ENCODE measurements around the gene HDAC9.

DNA sequence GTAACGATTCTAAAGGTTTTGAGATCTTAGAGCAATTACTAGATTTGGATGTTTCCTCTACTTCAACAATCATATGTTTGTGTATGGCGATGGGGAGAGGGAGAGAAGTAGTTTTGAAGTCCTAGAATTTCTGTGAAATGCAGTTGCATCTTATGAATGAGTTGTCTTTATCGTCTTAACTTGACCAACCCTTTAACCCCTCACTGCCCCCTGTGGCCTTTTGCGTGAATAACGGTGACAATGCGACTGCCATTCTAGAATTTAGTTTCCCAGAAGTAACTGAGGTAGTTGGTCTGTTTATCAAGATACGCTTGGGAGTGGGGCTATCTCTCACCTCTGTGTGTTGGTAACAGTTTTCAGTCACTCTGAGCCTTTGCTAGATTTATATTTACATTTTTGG, 204.6 kb downstream of the HDAC9 start:
- TF ChIP-seq POLR2AphosphoS5 (IDR thresholded peaks at IDR 0.05; ENCODE audit: insufficient read depth in 1 of 2, low read depth in 1 of 2): no peak
- TF ChIP-seq, protein P1, sequence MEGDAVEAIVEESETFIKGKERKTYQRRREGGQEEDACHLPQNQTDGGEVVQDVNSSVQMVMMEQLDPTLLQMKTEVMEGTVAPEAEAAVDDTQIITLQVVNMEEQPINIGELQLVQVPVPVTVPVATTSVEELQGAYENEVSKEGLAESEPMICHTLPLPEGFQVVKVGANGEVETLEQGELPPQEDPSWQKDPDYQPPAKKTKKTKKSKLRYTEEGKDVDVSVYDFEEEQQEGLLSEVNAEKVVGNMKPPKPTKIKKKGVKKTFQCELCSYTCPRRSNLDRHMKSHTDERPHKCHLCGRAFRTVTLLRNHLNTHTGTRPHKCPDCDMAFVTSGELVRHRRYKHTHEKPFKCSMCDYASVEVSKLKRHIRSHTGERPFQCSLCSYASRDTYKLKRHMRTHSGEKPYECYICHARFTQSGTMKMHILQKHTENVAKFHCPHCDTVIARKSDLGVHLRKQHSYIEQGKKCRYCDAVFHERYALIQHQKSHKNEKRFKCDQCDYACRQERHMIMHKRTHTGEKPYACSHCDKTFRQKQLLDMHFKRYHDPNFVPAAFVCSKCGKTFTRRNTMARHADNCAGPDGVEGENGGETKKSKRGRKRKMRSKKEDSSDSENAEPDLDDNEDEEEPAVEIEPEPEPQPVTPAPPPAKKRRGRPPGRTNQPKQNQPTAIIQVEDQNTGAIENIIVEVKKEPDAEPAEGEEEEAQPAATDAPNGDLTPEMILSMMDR (IDR thresholded peaks at IDR 0.05): no peak

Measured in vagina (tissue), 2 donors.